ENCODE data around the gene SEZ6. TPM values are rescaled to one million over a fixed set of nuclear protein-coding genes. Genes with fewer than 3 reads are reported as not detected.

The SEZ6 gene
- total and polyA plus RNA-seq, 4 donors = not detected

DNA sequence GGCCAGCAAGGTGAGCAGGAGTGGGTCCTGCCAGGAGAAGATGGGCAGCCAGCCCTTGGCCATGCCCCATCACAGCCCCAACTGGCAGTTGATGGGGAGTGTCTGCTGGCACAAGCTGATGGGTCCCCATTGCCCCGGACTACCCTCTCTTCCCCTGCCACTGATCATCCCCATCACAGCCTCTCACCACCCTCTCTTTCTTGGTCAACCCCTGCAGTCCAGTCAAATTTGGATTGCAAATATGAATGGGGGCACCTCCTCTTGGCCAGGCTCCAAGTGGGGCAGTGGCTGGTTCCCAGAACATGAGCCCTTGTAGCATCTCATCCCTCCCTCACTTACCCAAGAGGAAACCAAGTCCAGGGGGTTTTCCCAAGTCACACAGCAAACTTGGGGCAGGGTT lies 17.4 kb downstream of the SEZ6 start:
- intact Hi-C loops (cut with DNase I) = no loop called here
- H3K4me3 ChIP-seq (ENCODE audit: low read length in 2 of 2) = no peak overlapping the region
- H3K9me3 ChIP-seq (ENCODE audit: control insufficient read depth, low read length) = no peaks in the 10 kb centered on the region
- no peaks in the 10 kb centered on the region for H3K36me3 ChIP-seq (ENCODE audit: control insufficient read depth in 1 of 2, insufficient read depth in 2 of 2, low read length in 1 of 2)
- no peak for ATAC-seq (ENCODE audit: low FRiP score)
- H3K4me1 ChIP-seq (ENCODE audit: control insufficient read depth in 1 of 2, insufficient read depth in 2 of 2, low read length in 2 of 2) = no peaks in the 10 kb centered on the region
- DNase-seq = no peak
- H3K27me3 ChIP-seq (ENCODE audit: control insufficient read depth in 1 of 2, insufficient read depth in 2 of 2, low read length in 1 of 2) = no peaks in the 10 kb centered on the region
- WGBS, 2 donors = 85 to 93% methylated on average over 1 of the region's 1 CpG
- no peak overlapping the region for H3K27ac ChIP-seq (ENCODE audit: low read depth in 1 of 2, low read length in 2 of 2)

GRCh38 chr17:28986714-28987655 lies 18.8 kb downstream of the SEZ6 start:
- ATAC-seq (ENCODE audit: low FRiP score) (no peak), DNase-seq (no peak)
- H3K27ac ChIP-seq (ENCODE audit: low read depth in 1 of 2, low read length in 2 of 2) = no peak overlapping the region
- no peaks in the 10 kb centered on the region for H3K9me3 ChIP-seq (ENCODE audit: control insufficient read depth, low read length)
- WGBS, 2 donors = 86 to 87% methylated on average over 15 of the region's 15 CpGs
- H3K4me1 ChIP-seq (ENCODE audit: control insufficient read depth in 1 of 2, insufficient read depth in 2 of 2, low read length in 2 of 2) = no peaks in the 10 kb centered on the region
- H3K4me3 ChIP-seq (ENCODE audit: low read length in 2 of 2) = no peak overlapping the region
- intact Hi-C loops (cut with DNase I) = no loop called here
- H3K27me3 ChIP-seq (ENCODE audit: control insufficient read depth in 1 of 2, insufficient read depth in 2 of 2, low read length in 1 of 2) = no peaks in the 10 kb centered on the region
- H3K36me3 ChIP-seq (ENCODE audit: control insufficient read depth in 1 of 2, insufficient read depth in 2 of 2, low read length in 1 of 2) = no peaks in the 10 kb centered on the region

GRCh38 chr17:28985950-28986713 lies 19.7 kb downstream of the SEZ6 start:
- H3K9me3 ChIP-seq (ENCODE audit: control insufficient read depth, low read length) = no peaks in the 10 kb centered on the region
- H3K27ac ChIP-seq (ENCODE audit: low read depth in 1 of 2, low read length in 2 of 2) = no peak overlapping the region
- 25% methylated on average over 35 to 36 of the region's 36 CpGs for WGBS, 2 donors
- ATAC-seq (ENCODE audit: low FRiP score) (no peak), DNase-seq (no peak)
- H3K27me3 ChIP-seq (ENCODE audit: control insufficient read depth in 1 of 2, insufficient read depth in 2 of 2, low read length in 1 of 2) = no peaks in the 10 kb centered on the region
- H3K4me3 ChIP-seq (ENCODE audit: low read length in 2 of 2) = no peak overlapping the region
- H3K36me3 ChIP-seq (ENCODE audit: control insufficient read depth in 1 of 2, insufficient read depth in 2 of 2, low read length in 1 of 2) = no peaks in the 10 kb centered on the region
- H3K4me1 ChIP-seq (ENCODE audit: control insufficient read depth in 1 of 2, insufficient read depth in 2 of 2, low read length in 2 of 2) = no peaks in the 10 kb centered on the region
- intact Hi-C loops (cut with DNase I) = no loop called here

- H3K27me3 ChIP-seq (ENCODE audit: control insufficient read depth in 1 of 2, insufficient read depth in 2 of 2, low read length in 1 of 2) = no peaks in the 10 kb centered on the region
- ATAC-seq (ENCODE audit: low FRiP score) = no peak
- H3K9me3 ChIP-seq (ENCODE audit: control insufficient read depth, low read length) = no peaks in the 10 kb centered on the region
- WGBS, 2 donors = 62 to 63% methylated on average over 7 of the region's 7 CpGs
- intact Hi-C loops (cut with DNase I) = no loop called here
- H3K27ac ChIP-seq (ENCODE audit: low read depth in 1 of 2, low read length in 2 of 2) = no peak overlapping the region
- no peak overlapping the region for H3K4me3 ChIP-seq (ENCODE audit: low read length in 2 of 2)
- no peak for DNase-seq
- H3K4me1 ChIP-seq (ENCODE audit: control insufficient read depth in 1 of 2, insufficient read depth in 2 of 2, low read length in 2 of 2) = no peaks in the 10 kb centered on the region
- no peaks in the 10 kb centered on the region for H3K36me3 ChIP-seq (ENCODE audit: control insufficient read depth in 1 of 2, insufficient read depth in 2 of 2, low read length in 1 of 2)
Observed at GRCh38 chr17:28983286-28984230, 22.3 kb downstream of the SEZ6 start.

DNA sequence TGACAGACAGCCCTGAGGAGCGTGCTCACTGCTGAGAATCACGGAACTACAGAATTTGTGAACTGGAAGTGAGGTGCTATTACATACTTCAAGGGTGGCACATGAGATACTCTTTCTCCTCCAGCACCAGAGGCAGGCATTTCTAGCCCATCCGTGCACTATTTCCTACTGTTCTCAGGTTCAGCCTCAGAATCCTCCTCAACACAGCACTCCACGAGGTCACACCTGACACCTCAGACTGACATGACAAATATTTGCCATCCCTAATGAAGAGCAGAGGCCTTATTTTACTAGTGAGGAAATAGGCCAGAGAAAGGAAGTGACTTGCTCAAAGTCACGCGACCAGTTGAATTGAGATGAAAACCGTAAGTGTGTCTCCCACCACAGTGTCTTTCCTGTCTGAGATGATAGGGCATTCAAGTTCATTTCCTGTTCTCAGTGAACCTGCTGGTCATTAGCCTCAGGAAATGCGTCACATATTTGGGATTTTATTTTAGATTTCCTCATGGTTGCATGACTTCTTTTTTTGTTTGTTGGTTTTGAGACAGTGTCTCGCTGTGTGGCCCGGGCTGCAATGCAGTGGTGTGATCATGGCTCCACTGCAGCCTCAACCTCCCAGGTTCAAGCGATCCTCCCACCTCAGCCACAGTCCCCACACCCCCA lies 23.6 kb downstream of the SEZ6 start:
- WGBS, 2 donors = 82 to 84% methylated on average over 11 of the region's 11 CpGs
- H3K4me3 ChIP-seq (ENCODE audit: low read length in 2 of 2) = no peak overlapping the region
- no peaks in the 10 kb centered on the region for H3K36me3 ChIP-seq (ENCODE audit: control insufficient read depth in 1 of 2, insufficient read depth in 2 of 2, low read length in 1 of 2)
- H3K4me1 ChIP-seq (ENCODE audit: control insufficient read depth in 1 of 2, insufficient read depth in 2 of 2, low read length in 2 of 2) = no peaks in the 10 kb centered on the region
- no peaks in the 10 kb centered on the region for H3K27me3 ChIP-seq (ENCODE audit: control insufficient read depth in 1 of 2, insufficient read depth in 2 of 2, low read length in 1 of 2)
- DNase-seq (no peak), ATAC-seq (ENCODE audit: low FRiP score) (no peak)
- intact Hi-C loops (cut with DNase I) = no loop called here
- H3K9me3 ChIP-seq (ENCODE audit: control insufficient read depth, low read length) = no peaks in the 10 kb centered on the region
- H3K27ac ChIP-seq (ENCODE audit: low read depth in 1 of 2, low read length in 2 of 2) = no peak overlapping the region

- H3K4me3 ChIP-seq (ENCODE audit: low read length in 2 of 2) = no peak overlapping the region
- 91 to 96% methylated on average over 2 of the region's 2 CpGs for WGBS, 2 donors
- intact Hi-C loops (cut with DNase I) = no loop called here
- DNase-seq = no peak
- no peaks in the 10 kb centered on the region for H3K27me3 ChIP-seq (ENCODE audit: control insufficient read depth in 1 of 2, insufficient read depth in 2 of 2, low read length in 1 of 2)
- H3K4me1 ChIP-seq (ENCODE audit: control insufficient read depth in 1 of 2, insufficient read depth in 2 of 2, low read length in 2 of 2) = no peaks in the 10 kb centered on the region
- no peaks in the 10 kb centered on the region for H3K36me3 ChIP-seq (ENCODE audit: control insufficient read depth in 1 of 2, insufficient read depth in 2 of 2, low read length in 1 of 2)
- no peak for ATAC-seq (ENCODE audit: low FRiP score)
- no peak overlapping the region for H3K27ac ChIP-seq (ENCODE audit: low read depth in 1 of 2, low read length in 2 of 2)
- no peaks in the 10 kb centered on the region for H3K9me3 ChIP-seq (ENCODE audit: control insufficient read depth, low read length)
Observed at GRCh38 chr17:28978356-28978964, 27.4 kb downstream of the SEZ6 start.

DNA sequence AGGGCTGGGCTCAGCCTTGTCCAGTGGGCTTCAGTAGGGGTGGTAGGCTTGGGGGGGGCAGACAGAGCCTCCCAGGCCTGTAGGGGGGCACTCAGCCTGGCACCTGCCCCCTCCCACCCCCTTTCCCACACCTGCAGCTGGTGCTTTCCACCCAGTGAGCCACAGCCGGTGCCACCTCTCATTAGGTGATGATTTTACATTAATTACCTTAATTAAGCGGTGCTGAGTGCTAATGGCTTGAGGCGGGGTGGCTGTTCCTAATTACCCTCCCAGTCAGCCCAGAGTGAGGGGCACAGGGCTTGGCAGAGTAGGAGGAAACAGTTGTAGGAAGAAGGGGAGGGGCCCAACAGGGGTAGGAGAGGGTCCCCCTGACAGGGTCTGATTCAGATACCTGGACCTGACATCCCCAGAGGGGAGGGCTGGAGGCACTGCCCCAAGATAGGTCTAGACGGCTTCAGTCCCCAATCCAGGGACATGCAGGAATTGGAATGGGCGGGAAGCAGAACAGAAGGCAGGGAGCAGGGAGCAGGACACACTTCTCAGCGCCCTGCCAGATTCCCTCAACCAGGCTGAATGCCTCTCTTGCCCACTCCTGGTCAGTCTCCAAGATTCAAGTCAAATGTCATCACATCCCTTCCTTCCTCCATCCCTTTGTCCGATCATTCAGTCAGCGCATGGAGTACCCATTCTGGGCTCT lies 28.0 kb downstream of the SEZ6 start:
- H3K4me3 ChIP-seq (ENCODE audit: low read length in 2 of 2) = no peak overlapping the region
- intact Hi-C loops (cut with DNase I) = no loop called here

More for the DNA sequence above, 28.0 kb downstream of the SEZ6 start:
- no peaks in the 10 kb centered on the region for H3K36me3 ChIP-seq (ENCODE audit: control insufficient read depth in 1 of 2, insufficient read depth in 2 of 2, low read length in 1 of 2)
- DNase-seq = no peak
- H3K27me3 ChIP-seq (ENCODE audit: control insufficient read depth in 1 of 2, insufficient read depth in 2 of 2, low read length in 1 of 2) = no peaks in the 10 kb centered on the region
- 74 to 78% methylated on average over 8 of the region's 8 CpGs for WGBS, 2 donors
- H3K9me3 ChIP-seq (ENCODE audit: control insufficient read depth, low read length) = no peaks in the 10 kb centered on the region
- ATAC-seq (ENCODE audit: low FRiP score) = no peak
- H3K27ac ChIP-seq (ENCODE audit: low read depth in 1 of 2, low read length in 2 of 2) = no peak overlapping the region
- H3K4me1 ChIP-seq (ENCODE audit: control insufficient read depth in 1 of 2, insufficient read depth in 2 of 2, low read length in 2 of 2) = no peaks in the 10 kb centered on the region
